Heart left ventricle (tissue), 13 donors: ENCODE results near the gene FARP1.

Source experiments
- CTCF ChIP-seq, 12 donors: fragments of 200-600 bp; sonication (generic) in 4 of 12; IDR thresholded peaks; one replicate each; pipeline versions ENCODE4 v1.5.0 to v1.8.0; 2018 to 2022; ENCODE audit warnings: antibody characterized with exemption in 12 of 12, mild to moderate bottlenecking in 5 of 12
- POLR2A ChIP-seq, 2 donors: fragments of 450-650 bp; IDR thresholded peaks; one replicate each; pipeline ENCODE4 v1.6.1; 2017; ENCODE audit warnings: antibody characterized with exemption in 2 of 2, mild to moderate bottlenecking in 2 of 2, moderate library complexity in 2 of 2
- donor health status: ischemic (EF 13 %, LVEDD 7.1; RV severe dilation, severe dysfunction).
- donor health status: DM: no; HTN: yes; CAD: no.
- donor health status: DM: no; HTN: no; CAD: no.
- donor health status: ischemic (EF 25% LVEDD 6.9; RV normal size, moderate dysfunction).
- donor health status: ischemic (EF 25% LVEDD 5.7; RV mildly dilated, moderate dysfunction).
- donor health status: ischemic (EF 35%, LVEDD 5.7; RV mildly dilated, moderate dysfunction).
- donor health status: nonischemic (EF 11% LVEDD 7.7; RV severe dilation, severe dysfunction).
- donor health status: DM: yes; HTN: yes; CAD: no.
- donor health status: PGD.
- donor health status: ischemic (EF 29% LVEDD 5.4; RV normal size, mild dysfunction).
- donor health status: nonischemic (EF 23%, LVEDD 6.1; RV moderate dilation, normal function).

GRCh38 chr13:98263841-98264240 lies 120.9 kb downstream of the FARP1 start:
- TF ChIP-seq CTCF (IDR thresholded peaks at IDR 0.05) (no peak), POLR2A (IDR thresholded peaks at IDR 0.05) (no peak)
